ENCODE measurements around the gene CTNNA2. TPM values are rescaled to one million over a fixed set of nuclear protein-coding genes. Genes with fewer than 3 reads are reported as not detected.

CTNNA2 gene
- polyA plus RNA-seq, 1 of the 3 experiments (the other 2 are of a cell fraction) = 0.30 TPM

DNA sequence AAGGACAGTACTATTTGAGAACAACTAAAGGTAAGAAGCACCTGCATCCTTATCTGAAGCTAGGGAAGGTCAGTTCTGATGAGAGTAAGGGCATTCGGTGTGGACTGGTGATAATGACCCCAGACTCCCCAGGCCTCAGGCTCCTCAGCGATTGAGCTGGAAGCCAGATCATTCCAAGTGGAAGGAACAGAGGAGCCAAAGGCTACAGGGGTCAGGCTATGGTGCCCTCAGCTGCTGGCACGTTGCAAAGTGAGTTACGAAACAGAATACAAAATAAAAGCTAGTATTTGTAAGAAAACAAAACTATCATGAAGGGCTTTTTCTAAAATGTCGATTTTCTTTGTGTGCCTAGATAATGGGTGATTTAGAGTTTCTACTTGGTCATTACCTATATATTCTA lies 960.2 kb downstream of the CTNNA2 start:
- Histone ChIP-seq H3K27ac (ENCODE audit: low read depth in 2 of 2, low read length in 1 of 2) (no peak overlapping the region), H3K79me2 (ENCODE audit: insufficient read depth) (no peaks in the 10 kb centered on the region), H2AFZ (ENCODE audit: low read depth) (no peak overlapping the region), H3K4me2 (no peak overlapping the region), H3F3A (replicated peaks; ENCODE audit: insufficient read depth) (no peaks in the 10 kb centered on the region), H3K9me2 (no peaks in the 10 kb centered on the region), H3K4me1 (ENCODE audit: control insufficient read depth in 1 of 2, insufficient read depth in 2 of 2, low read depth in 1 of 2, low read length in 1 of 2) (peaks cover 0 to 9% of the 10 kb centered on the region in 2 experiments; a peak in 2 of 4 replicates), H3K4me3 (ENCODE audit: low read depth in 2 of 2, low read length in 1 of 2) (no peak overlapping the region), H3K36me3 (replicated peaks in 1 of 2; ENCODE audit: control insufficient read depth in 1 of 2, insufficient read depth in 2 of 2, low read length in 1 of 2) (no peaks in the 10 kb centered on the region), H3K9me3 (no peaks in the 10 kb centered on the region), H4K20me1 (ENCODE audit: insufficient read depth) (no peaks in the 10 kb centered on the region), H3K27me3 (ENCODE audit: insufficient read depth) (no peaks in the 10 kb centered on the region), H3K9ac (no peak overlapping the region)
- 63% methylated on average over 5 of the region's 5 CpGs for WGBS (ENCODE audit: low lambda C conversion rate)
- POLR2A ChIA-PET = no interaction called here
- CTCF ChIA-PET = interaction anchor here (0.8 to 0.9 kb wide), 2 partner anchors 19 to 146 kb away, joined by 3 to 4 read pairs; no protein-coding TSS in a partner anchor
- no peak for DNase-seq
- TF ChIP-seq, protein P1, sequence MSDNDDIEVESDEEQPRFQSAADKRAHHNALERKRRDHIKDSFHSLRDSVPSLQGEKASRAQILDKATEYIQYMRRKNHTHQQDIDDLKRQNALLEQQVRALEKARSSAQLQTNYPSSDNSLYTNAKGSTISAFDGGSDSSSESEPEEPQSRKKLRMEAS (IDR thresholded peaks at IDR 0.05; ENCODE audit: low read depth) = no peak
- TF ChIP-seq EP300 (IDR thresholded peaks at IDR 0.05; ENCODE audit: borderline replicate concordance in 1 of 2, low read depth in 1 of 2, low read length in 1 of 2) (no peak), POLR2AphosphoS5 (IDR thresholded peaks at IDR 0.05; ENCODE audit: low read depth, low read length) (no peak), FOXJ3 (CRISPR knock-in tag; IDR thresholded peaks at IDR 0.05) (no peak), TEAD4 (IDR thresholded peaks at IDR 0.05; ENCODE audit: borderline replicate concordance, insufficient read depth) (no peak), MEF2A (IDR thresholded peaks at IDR 0.05; ENCODE audit: borderline replicate concordance, low read depth) (no peak)
- TF ChIP-seq, protein P2, sequence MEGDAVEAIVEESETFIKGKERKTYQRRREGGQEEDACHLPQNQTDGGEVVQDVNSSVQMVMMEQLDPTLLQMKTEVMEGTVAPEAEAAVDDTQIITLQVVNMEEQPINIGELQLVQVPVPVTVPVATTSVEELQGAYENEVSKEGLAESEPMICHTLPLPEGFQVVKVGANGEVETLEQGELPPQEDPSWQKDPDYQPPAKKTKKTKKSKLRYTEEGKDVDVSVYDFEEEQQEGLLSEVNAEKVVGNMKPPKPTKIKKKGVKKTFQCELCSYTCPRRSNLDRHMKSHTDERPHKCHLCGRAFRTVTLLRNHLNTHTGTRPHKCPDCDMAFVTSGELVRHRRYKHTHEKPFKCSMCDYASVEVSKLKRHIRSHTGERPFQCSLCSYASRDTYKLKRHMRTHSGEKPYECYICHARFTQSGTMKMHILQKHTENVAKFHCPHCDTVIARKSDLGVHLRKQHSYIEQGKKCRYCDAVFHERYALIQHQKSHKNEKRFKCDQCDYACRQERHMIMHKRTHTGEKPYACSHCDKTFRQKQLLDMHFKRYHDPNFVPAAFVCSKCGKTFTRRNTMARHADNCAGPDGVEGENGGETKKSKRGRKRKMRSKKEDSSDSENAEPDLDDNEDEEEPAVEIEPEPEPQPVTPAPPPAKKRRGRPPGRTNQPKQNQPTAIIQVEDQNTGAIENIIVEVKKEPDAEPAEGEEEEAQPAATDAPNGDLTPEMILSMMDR (IDR thresholded peaks at IDR 0.05) = no peak
- TF ChIP-seq, protein P3, sequence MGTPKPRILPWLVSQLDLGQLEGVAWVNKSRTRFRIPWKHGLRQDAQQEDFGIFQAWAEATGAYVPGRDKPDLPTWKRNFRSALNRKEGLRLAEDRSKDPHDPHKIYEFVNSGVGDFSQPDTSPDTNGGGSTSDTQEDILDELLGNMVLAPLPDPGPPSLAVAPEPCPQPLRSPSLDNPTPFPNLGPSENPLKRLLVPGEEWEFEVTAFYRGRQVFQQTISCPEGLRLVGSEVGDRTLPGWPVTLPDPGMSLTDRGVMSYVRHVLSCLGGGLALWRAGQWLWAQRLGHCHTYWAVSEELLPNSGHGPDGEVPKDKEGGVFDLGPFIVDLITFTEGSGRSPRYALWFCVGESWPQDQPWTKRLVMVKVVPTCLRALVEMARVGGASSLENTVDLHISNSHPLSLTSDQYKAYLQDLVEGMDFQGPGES (IDR thresholded peaks at IDR 0.05; ENCODE audit: low read depth, low read length) = no peak

DNA sequence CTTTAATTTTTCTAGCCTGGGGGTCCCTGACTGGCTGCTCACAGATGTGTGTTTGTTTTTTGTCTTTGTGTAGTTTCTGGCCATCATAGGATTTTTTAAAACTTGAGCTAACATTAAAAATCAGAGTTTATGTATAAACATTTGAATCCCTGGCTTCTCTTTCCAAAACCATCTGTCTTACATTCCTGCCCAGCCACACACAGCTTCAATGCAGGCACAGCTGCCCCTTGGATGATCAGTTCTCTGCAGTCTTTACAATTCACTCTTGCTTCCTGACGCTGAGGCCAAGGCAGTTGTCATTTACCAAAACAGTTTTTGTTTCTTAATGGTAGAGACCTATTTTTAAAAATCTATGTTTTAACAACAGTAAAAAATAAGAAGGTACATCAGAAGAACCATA lies 960.9 kb downstream of the CTNNA2 start:
- Histone ChIP-seq H3K4me1 (ENCODE audit: control insufficient read depth in 1 of 2, insufficient read depth in 2 of 2, low read depth in 1 of 2, low read length in 1 of 2) (peaks cover 0 to 9% of the 10 kb centered on the region in 2 experiments; a peak in 2 of 4 replicates), H3K27me3 (ENCODE audit: insufficient read depth) (no peaks in the 10 kb centered on the region), H3K27ac (ENCODE audit: low read depth in 2 of 2, low read length in 1 of 2) (no peak overlapping the region), H3K4me2 (no peak overlapping the region), H3K4me3 (ENCODE audit: low read depth in 2 of 2, low read length in 1 of 2) (no peak overlapping the region), H3K36me3 (replicated peaks in 1 of 2; ENCODE audit: control insufficient read depth in 1 of 2, insufficient read depth in 2 of 2, low read length in 1 of 2) (no peaks in the 10 kb centered on the region), H3F3A (replicated peaks; ENCODE audit: insufficient read depth) (no peaks in the 10 kb centered on the region), H4K20me1 (ENCODE audit: insufficient read depth) (no peaks in the 10 kb centered on the region), H3K9me2 (no peaks in the 10 kb centered on the region), H3K9me3 (no peaks in the 10 kb centered on the region), H3K9ac (no peak overlapping the region), H2AFZ (ENCODE audit: low read depth) (no peak overlapping the region), H3K79me2 (ENCODE audit: insufficient read depth) (no peaks in the 10 kb centered on the region)
- ChIA-PET POLR2A (no interaction called here), CTCF (interaction anchor here (0.9 kb wide), 1 partner anchor 147 kb away, joined by 4 read pairs; no protein-coding TSS in a partner anchor)
- 58% methylated on average over 1 of the region's 1 CpG for WGBS (ENCODE audit: low lambda C conversion rate)
- DNase-seq = no peak
- TF ChIP-seq RCOR1 (IDR thresholded peaks at IDR 0.05; ENCODE audit: low read length) = no peak
- TF ChIP-seq, protein P2 (IDR thresholded peaks at IDR 0.05) = no peak
- TF ChIP-seq TCF12 (IDR thresholded peaks at IDR 0.05) = no peak
- no peak for TF ChIP-seq RFX5 (IDR thresholded peaks at IDR 0.05; ENCODE audit: low read length)
- no peak for TF ChIP-seq GATA2 (CRISPR knock-in tag; IDR thresholded peaks at IDR 0.05)
- TF ChIP-seq, protein P4, sequence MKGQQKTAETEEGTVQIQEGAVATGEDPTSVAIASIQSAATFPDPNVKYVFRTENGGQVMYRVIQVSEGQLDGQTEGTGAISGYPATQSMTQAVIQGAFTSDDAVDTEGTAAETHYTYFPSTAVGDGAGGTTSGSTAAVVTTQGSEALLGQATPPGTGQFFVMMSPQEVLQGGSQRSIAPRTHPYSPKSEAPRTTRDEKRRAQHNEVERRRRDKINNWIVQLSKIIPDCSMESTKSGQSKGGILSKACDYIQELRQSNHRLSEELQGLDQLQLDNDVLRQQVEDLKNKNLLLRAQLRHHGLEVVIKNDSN (IDR thresholded peaks at IDR 0.05; ENCODE audit: borderline replicate concordance, low read depth) = no peak
- TF ChIP-seq TEAD4 (IDR thresholded peaks at IDR 0.05; ENCODE audit: borderline replicate concordance, insufficient read depth) = no peak
- TF ChIP-seq RXRA (IDR thresholded peaks at IDR 0.05; ENCODE audit: borderline replicate concordance, low read depth) = no peak
- no peak for TF ChIP-seq FOSL2 (IDR thresholded peaks at IDR 0.05; ENCODE audit: borderline replicate concordance, low read depth)
- TF ChIP-seq EP300 (IDR thresholded peaks at IDR 0.05; ENCODE audit: borderline replicate concordance in 1 of 2, low read depth in 1 of 2, low read length in 1 of 2) = no peak
- no peak for TF ChIP-seq RAD21 (IDR thresholded peaks at IDR 0.05; ENCODE audit: low read length)

Data from SK-N-SH (cell line).